Measurements from ENCODE around the gene PARP3.

The PARP3 gene

DNA sequence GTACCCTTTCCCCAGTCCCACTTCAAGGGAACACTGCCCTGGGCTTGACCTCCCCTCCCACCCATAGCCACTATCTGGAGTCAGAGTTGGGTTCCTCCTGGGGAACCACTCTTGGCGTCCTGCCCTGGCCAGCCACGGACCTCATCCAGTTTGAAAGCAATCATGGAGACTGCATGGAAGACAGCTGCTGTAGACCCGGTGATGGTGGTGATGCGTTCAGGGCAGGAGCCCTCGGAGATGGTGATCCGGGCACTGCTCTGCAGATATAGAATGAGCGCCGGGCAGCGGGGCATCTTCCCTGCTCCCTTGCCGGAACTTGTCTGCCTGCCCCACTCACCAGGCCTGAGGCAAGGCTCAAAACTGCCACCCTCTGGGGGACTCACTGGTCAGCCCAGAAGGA, 18.2 kb downstream of the PARP3 start:
- Histone ChIP-seq H3K9ac (ENCODE audit: low read length in 2 of 2) (no peak overlapping the region), H3K9me3 (ENCODE audit: control insufficient read depth in 2 of 2, low read length in 2 of 2) (no peaks in the 10 kb centered on the region), H3K4me3 (ENCODE audit: low read length in 2 of 2) (no peak overlapping the region), H3K27me3 (ENCODE audit: control insufficient read depth in 1 of 2, insufficient read depth in 2 of 2, low read length in 2 of 2) (no peaks in the 10 kb centered on the region), H3K4me1 (ENCODE audit: control insufficient read depth, insufficient read depth, low read length) (peaks cover 25% of the 10 kb centered on the region), H3K27ac (ENCODE audit: low read length) (no peak overlapping the region), H3K36me3 (ENCODE audit: control insufficient read depth in 2 of 2, insufficient read depth in 2 of 2, low read length in 2 of 2) (peaks cover 7 to 27% of the 10 kb centered on the region in 2 donors)

- Histone ChIP-seq H3K4me1 (ENCODE audit: control insufficient read depth, insufficient read depth, low read length) (peaks cover 25% of the 10 kb centered on the region), H3K9me3 (ENCODE audit: control insufficient read depth in 2 of 2, low read length in 2 of 2) (no peaks in the 10 kb centered on the region), H3K4me3 (ENCODE audit: low read length in 2 of 2) (no peak overlapping the region), H3K27me3 (ENCODE audit: control insufficient read depth in 1 of 2, insufficient read depth in 2 of 2, low read length in 2 of 2) (no peaks in the 10 kb centered on the region), H3K27ac (ENCODE audit: low read length) (no peak overlapping the region), H3K36me3 (ENCODE audit: control insufficient read depth in 2 of 2, insufficient read depth in 2 of 2, low read length in 2 of 2) (peaks cover 7 to 27% of the 10 kb centered on the region in 2 donors), H3K9ac (ENCODE audit: low read length in 2 of 2) (no peak overlapping the region)
Measured at GRCh38 chr3:51961011-51961410, 18.8 kb downstream of the PARP3 start.

DNA sequence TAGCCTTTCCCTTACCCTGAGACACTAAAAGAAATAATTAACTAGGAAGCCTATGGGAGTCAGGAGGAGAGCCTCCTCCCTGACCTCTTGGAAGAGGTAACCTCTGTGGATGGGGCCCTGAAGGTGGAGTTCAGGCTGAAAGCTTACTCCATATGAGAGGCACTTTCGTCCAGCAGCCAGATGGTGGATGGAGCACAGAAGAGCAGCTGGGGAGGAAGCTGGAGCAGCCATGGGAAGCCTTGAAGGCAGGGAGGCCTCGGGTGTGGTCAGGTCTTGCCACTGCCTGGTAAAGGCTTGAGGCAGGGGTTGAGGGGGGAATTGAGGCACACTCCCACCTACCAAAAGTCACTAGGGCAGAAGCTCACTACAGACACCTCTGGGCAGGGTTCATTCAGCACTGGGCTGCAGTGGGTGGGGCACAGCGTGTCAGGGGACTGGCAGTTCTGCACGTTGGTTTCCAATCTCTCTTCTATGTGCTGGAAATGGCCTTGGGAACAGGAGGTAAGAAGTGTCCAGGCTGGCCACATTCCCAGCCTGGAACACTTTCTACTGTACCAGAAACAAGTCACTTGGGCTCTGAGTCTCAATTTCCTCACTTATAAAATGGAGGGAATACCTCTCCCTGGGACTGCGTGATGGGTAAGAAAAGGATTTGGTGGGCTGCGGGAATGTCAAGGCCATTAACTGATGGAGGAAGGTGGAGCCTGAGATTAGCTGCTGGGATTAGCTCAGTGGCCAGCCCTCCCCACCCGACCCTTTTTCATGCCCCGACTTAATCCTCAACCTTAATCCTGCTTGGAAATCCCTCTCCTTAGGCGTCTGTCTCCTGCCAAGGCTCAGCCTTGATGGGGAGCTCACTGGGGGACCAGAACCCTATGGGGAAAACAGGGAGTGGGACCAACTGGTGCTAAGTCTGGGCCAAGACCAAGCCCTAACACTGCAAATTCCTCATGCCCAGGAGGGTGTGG, 19.7 kb downstream of the PARP3 start:
- H3K4me1 ChIP-seq (ENCODE audit: control insufficient read depth, insufficient read depth, low read length): peaks cover 25% of the 10 kb centered on the region
- no peak overlapping the region for H3K4me3 ChIP-seq (ENCODE audit: low read length in 2 of 2)
- H3K9ac ChIP-seq (ENCODE audit: low read length in 2 of 2): no peak overlapping the region
- no peak overlapping the region for H3K27ac ChIP-seq (ENCODE audit: low read length)
- H3K9me3 ChIP-seq (ENCODE audit: control insufficient read depth in 2 of 2, low read length in 2 of 2): no peaks in the 10 kb centered on the region
- H3K27me3 ChIP-seq (ENCODE audit: control insufficient read depth in 1 of 2, insufficient read depth in 2 of 2, low read length in 2 of 2): no peaks in the 10 kb centered on the region
- H3K36me3 ChIP-seq (ENCODE audit: control insufficient read depth in 2 of 2, insufficient read depth in 2 of 2, low read length in 2 of 2): peaks cover 7 to 27% of the 10 kb centered on the region in 2 donors

GRCh38 chr3:51962854-51963530, 20.8 kb downstream of the PARP3 start:
- Histone ChIP-seq H3K27me3 (ENCODE audit: control insufficient read depth in 1 of 2, insufficient read depth in 2 of 2, low read length in 2 of 2) (no peaks in the 10 kb centered on the region), H3K4me1 (ENCODE audit: control insufficient read depth, insufficient read depth, low read length) (peaks cover 30% of the 10 kb centered on the region), H3K9ac (ENCODE audit: low read length in 2 of 2) (no peak overlapping the region), H3K4me3 (ENCODE audit: low read length in 2 of 2) (no peak overlapping the region), H3K9me3 (ENCODE audit: control insufficient read depth in 2 of 2, low read length in 2 of 2) (no peaks in the 10 kb centered on the region), H3K27ac (ENCODE audit: low read length) (no peak overlapping the region), H3K36me3 (ENCODE audit: control insufficient read depth in 2 of 2, insufficient read depth in 2 of 2, low read length in 2 of 2) (peaks cover 7 to 25% of the 10 kb centered on the region in 2 donors)

GRCh38 chr3:51963951-51964451, 21.8 kb downstream of the PARP3 start:
- peaks cover 7 to 19% of the 10 kb centered on the region in 2 donors for H3K36me3 ChIP-seq (ENCODE audit: control insufficient read depth in 2 of 2, insufficient read depth in 2 of 2, low read length in 2 of 2)
- H3K9me3 ChIP-seq (ENCODE audit: control insufficient read depth in 2 of 2, low read length in 2 of 2): no peaks in the 10 kb centered on the region
- H3K4me1 ChIP-seq (ENCODE audit: control insufficient read depth, insufficient read depth, low read length): peaks cover 37% of the 10 kb centered on the region
- no peak overlapping the region for H3K4me3 ChIP-seq (ENCODE audit: low read length in 2 of 2)
- no peak overlapping the region for H3K27ac ChIP-seq (ENCODE audit: low read length)
- H3K9ac ChIP-seq (ENCODE audit: low read length in 2 of 2): no peak overlapping the region
- no peaks in the 10 kb centered on the region for H3K27me3 ChIP-seq (ENCODE audit: control insufficient read depth in 1 of 2, insufficient read depth in 2 of 2, low read length in 2 of 2)

DNA sequence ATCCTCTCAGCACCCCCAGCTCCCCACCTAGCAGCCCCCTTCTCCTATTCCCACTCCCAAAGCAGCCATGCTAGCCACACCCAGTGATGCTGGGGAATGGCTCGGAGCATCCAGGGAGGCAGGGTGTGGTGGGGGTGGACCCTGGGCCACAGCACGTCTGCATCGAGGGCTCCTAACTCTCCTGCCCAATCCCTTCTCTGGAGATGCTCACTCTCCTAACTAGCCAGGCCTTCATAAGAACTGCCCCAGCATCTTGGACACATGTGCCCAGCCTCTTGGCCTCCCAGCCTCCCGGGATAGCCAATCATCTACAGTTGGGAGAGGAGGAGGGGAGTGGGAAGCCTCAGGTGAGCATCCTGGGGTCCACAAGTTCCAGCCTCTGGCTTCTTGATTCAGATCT, 22.4 kb downstream of the PARP3 start:
- H3K9ac ChIP-seq (ENCODE audit: low read length in 2 of 2): peak overlapping the region in 1 of 2 donors; percentile 29

DNA sequence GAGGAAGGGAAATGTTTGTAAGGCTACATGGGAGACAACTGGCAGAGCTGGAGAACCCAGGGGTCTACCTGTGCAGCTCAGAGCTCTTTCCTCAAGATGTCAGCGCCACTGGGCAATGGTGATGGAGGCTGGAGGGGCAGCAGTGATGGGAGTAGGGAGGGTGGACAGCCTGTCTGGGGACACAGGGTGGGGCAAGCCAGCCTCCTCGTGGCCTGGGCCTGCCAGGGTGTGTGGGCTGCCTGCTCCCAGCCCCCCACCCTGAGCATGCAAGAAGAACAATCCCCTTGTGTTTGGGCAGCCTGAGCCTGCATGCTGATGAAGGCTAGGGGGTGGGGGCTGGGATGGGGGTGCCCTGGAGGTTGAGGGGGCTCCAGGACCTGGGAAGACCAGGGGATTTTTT, 23.9 kb downstream of the PARP3 start:
- Histone ChIP-seq H3K9me3 (ENCODE audit: control insufficient read depth in 2 of 2, low read length in 2 of 2) (no peaks in the 10 kb centered on the region), H3K27ac (ENCODE audit: low read length) (no peak overlapping the region), H3K9ac (ENCODE audit: low read length in 2 of 2) (no peak overlapping the region), H3K4me1 (ENCODE audit: control insufficient read depth, insufficient read depth, low read length) (peaks cover 37% of the 10 kb centered on the region), H3K4me3 (ENCODE audit: low read length in 2 of 2) (peak overlapping the region; percentile 84 to 93), H3K27me3 (ENCODE audit: control insufficient read depth in 1 of 2, insufficient read depth in 2 of 2, low read length in 2 of 2) (no peaks in the 10 kb centered on the region), H3K36me3 (ENCODE audit: control insufficient read depth in 2 of 2, insufficient read depth in 2 of 2, low read length in 2 of 2) (peaks cover 0 to 2% of the 10 kb centered on the region in 2 donors)

More for the DNA sequence above, 22.4 kb downstream of the PARP3 start:
- Histone ChIP-seq H3K4me1 (ENCODE audit: control insufficient read depth, insufficient read depth, low read length) (peaks cover 37% of the 10 kb centered on the region), H3K27me3 (ENCODE audit: control insufficient read depth in 1 of 2, insufficient read depth in 2 of 2, low read length in 2 of 2) (no peaks in the 10 kb centered on the region), H3K36me3 (ENCODE audit: control insufficient read depth in 2 of 2, insufficient read depth in 2 of 2, low read length in 2 of 2) (peaks cover 3 to 15% of the 10 kb centered on the region in 2 donors), H3K9me3 (ENCODE audit: control insufficient read depth in 2 of 2, low read length in 2 of 2) (no peaks in the 10 kb centered on the region), H3K27ac (ENCODE audit: low read length) (no peak overlapping the region), H3K4me3 (ENCODE audit: low read length in 2 of 2) (no peak overlapping the region)

- H3K9ac ChIP-seq (ENCODE audit: low read length in 2 of 2): peak overlapping the region; percentile 80 to 94
- peak overlapping the region; percentile 76 for H3K27ac ChIP-seq (ENCODE audit: low read length)
Measured at GRCh38 chr3:51966486-51966885, 24.3 kb downstream of the PARP3 start.

DNA sequence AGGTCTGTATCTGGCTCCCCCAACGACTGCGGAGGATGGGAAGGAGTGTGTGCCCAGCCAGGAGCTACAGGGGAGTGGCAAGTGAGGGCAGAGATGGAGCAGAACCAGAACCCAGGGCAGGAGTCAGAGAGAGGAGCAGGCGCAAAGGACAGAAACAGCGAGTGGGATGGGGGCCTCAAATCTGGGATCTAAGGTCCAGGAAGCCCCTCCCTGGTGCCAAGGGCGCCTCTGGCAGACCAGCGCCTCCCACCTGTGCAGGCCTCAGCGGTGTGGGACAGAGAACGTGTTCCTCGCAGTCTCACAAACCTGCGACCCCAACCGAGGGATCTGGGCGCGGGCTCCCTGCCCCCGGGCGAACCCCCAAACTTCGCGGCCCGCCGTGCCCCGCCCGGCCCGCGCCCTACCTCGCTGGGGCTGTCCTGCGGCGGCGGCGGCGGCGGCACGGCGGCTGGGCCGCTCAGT, 24.8 kb downstream of the PARP3 start:
- Histone ChIP-seq H3K27ac (ENCODE audit: low read length) (peak overlapping the region; percentile 76), H3K9me3 (ENCODE audit: control insufficient read depth in 2 of 2, low read length in 2 of 2) (no peaks in the 10 kb centered on the region), H3K9ac (ENCODE audit: low read length in 2 of 2) (peak overlapping the region; percentile 80 to 94), H3K36me3 (ENCODE audit: control insufficient read depth in 2 of 2, insufficient read depth in 2 of 2, low read length in 2 of 2) (peaks cover 0 to 2% of the 10 kb centered on the region in 2 donors), H3K4me1 (ENCODE audit: control insufficient read depth, insufficient read depth, low read length) (peaks cover 37% of the 10 kb centered on the region), H3K4me3 (ENCODE audit: low read length in 2 of 2) (peak overlapping the region; percentile 84 to 93), H3K27me3 (ENCODE audit: control insufficient read depth in 1 of 2, insufficient read depth in 2 of 2, low read length in 2 of 2) (no peaks in the 10 kb centered on the region)

More at GRCh38 chr3:51966486-51966885, 24.3 kb downstream of the PARP3 start:
- Histone ChIP-seq H3K9me3 (ENCODE audit: control insufficient read depth in 2 of 2, low read length in 2 of 2) (no peaks in the 10 kb centered on the region), H3K4me1 (ENCODE audit: control insufficient read depth, insufficient read depth, low read length) (peaks cover 37% of the 10 kb centered on the region), H3K36me3 (ENCODE audit: control insufficient read depth in 2 of 2, insufficient read depth in 2 of 2, low read length in 2 of 2) (peaks cover 0 to 2% of the 10 kb centered on the region in 2 donors), H3K4me3 (ENCODE audit: low read length in 2 of 2) (peak overlapping the region; percentile 84 to 93), H3K27me3 (ENCODE audit: control insufficient read depth in 1 of 2, insufficient read depth in 2 of 2, low read length in 2 of 2) (no peaks in the 10 kb centered on the region)

GRCh38 chr3:51967384-51968169, 25.4 kb downstream of the PARP3 start, which contains the start of gene PCBP4:
Gene PCBP4, minus strand, starts transcription at chr3:51967454. Its CDS starts 6,214 bp downstream, at chr3:51961240.
- H3K4me3 ChIP-seq (ENCODE audit: low read length in 2 of 2): peak within 1 kb of the TSS; percentile 84 to 93
- H3K4me1 ChIP-seq (ENCODE audit: control insufficient read depth, insufficient read depth, low read length): peaks cover 37% of the 10 kb centered on the region
- H3K27ac ChIP-seq (ENCODE audit: low read length): peak within 1 kb of the TSS; percentile 85
- no peaks in the 10 kb centered on the region for H3K27me3 ChIP-seq (ENCODE audit: control insufficient read depth in 1 of 2, insufficient read depth in 2 of 2, low read length in 2 of 2)
- H3K36me3 ChIP-seq (ENCODE audit: control insufficient read depth in 2 of 2, insufficient read depth in 2 of 2, low read length in 2 of 2): peaks cover 0 to 2% of the 10 kb centered on the region in 2 donors
- no peaks in the 10 kb centered on the region for H3K9me3 ChIP-seq (ENCODE audit: control insufficient read depth in 2 of 2, low read length in 2 of 2)
- peak within 1 kb of the TSS; percentile 80 to 94 for H3K9ac ChIP-seq (ENCODE audit: low read length in 2 of 2)

All from stomach smooth muscle (tissue), 2 donors.